Nephron progenitor cell (in vitro differentiated cells): ENCODE data around the gene TTBK2.

Source experiments
- DNase-seq: peaks from one replicate; pipeline ENCODE4 v3.0.0; 2021
- H3K27ac Mint-ChIP-seq: 2 replicates; pipeline ENCODE4 v1.8.0; 2021; ENCODE audit warnings: mild to moderate bottlenecking, moderate library complexity, mixed read lengths
- H3K27me3 Mint-ChIP-seq: 2 replicates; pipeline ENCODE4 v1.8.0; 2021; ENCODE audit warnings: mild to moderate bottlenecking, low read depth, mixed read lengths; ENCODE audit not compliant: poor library complexity
- H3K36me3 Mint-ChIP-seq: 2 replicates; pipeline ENCODE4 v1.8.0; 2021; ENCODE audit warnings: low read depth, mixed read lengths
- H3K4me1 Mint-ChIP-seq: 2 replicates; pipeline ENCODE4 v1.8.0; 2021; ENCODE audit warnings: mixed read lengths
- H3K4me3 Mint-ChIP-seq: 2 replicates; pipeline ENCODE4 v1.8.0; 2021; ENCODE audit warnings: mild to moderate bottlenecking, moderate library complexity, mixed read lengths
- H3K9me3 Mint-ChIP-seq: 2 replicates; pipeline ENCODE4 v1.8.0; 2021; ENCODE audit warnings: mild to moderate bottlenecking, moderate library complexity, mixed read lengths
- CTCF ChIP-seq: fragments of 200-600 bp; sonication (generic); IDR thresholded peaks from 2 replicates; pipeline ENCODE4 v1.5.0; 2021; ENCODE audit warnings: antibody characterized with exemption

The TTBK2 gene

GRCh38 chr15:42693942-42694341 lies 226.6 kb downstream of the TTBK2 start:
- Mint-ChIP-seq H3K9me3 (peaks cover under 1% of the 10 kb centered on the region), H3K36me3 (peaks cover 24% of the 10 kb centered on the region), H3K27me3 (peaks cover 6% of the 10 kb centered on the region), H3K27ac (no peak overlapping the region), H3K4me3 (no peak overlapping the region), H3K4me1 (peaks cover 5% of the 10 kb centered on the region)
- DNase-seq = no peak
- no peak for TF ChIP-seq CTCF

- H3K27me3 Mint-ChIP-seq = peaks cover 5% of the 10 kb centered on the region
These were observed 227.1 kb downstream of the TTBK2 start for GRCh38 chr15:42693496-42693895.

GRCh38 chr15:42692997-42693396 lies 227.6 kb downstream of the TTBK2 start:
- no peak overlapping the region for H3K4me3 Mint-ChIP-seq
- TF ChIP-seq CTCF = no peak

More at GRCh38 chr15:42693496-42693895, 227.1 kb downstream of the TTBK2 start:
- Mint-ChIP-seq H3K27ac (no peak overlapping the region), H3K4me1 (peaks cover 5% of the 10 kb centered on the region), H3K4me3 (no peak overlapping the region), H3K9me3 (no peaks in the 10 kb centered on the region), H3K36me3 (peaks cover 21% of the 10 kb centered on the region)
- TF ChIP-seq CTCF = no peak
- no peak for DNase-seq

GRCh38 chr15:42692536-42692935 lies 228.0 kb downstream of the TTBK2 start:
- H3K36me3 Mint-ChIP-seq = peaks cover 16% of the 10 kb centered on the region
- H3K4me3 Mint-ChIP-seq = no peak overlapping the region
- H3K4me1 Mint-ChIP-seq = peaks cover 5% of the 10 kb centered on the region
- no peaks in the 10 kb centered on the region for H3K9me3 Mint-ChIP-seq
- H3K27ac Mint-ChIP-seq = no peak overlapping the region
- no peak for DNase-seq
- H3K27me3 Mint-ChIP-seq = peaks cover 2% of the 10 kb centered on the region
- TF ChIP-seq CTCF = no peak

More at GRCh38 chr15:42692997-42693396, 227.6 kb downstream of the TTBK2 start:
- peaks cover 5% of the 10 kb centered on the region for H3K4me1 Mint-ChIP-seq
- peaks cover 2% of the 10 kb centered on the region for H3K27me3 Mint-ChIP-seq
- no peak overlapping the region for H3K27ac Mint-ChIP-seq
- no peaks in the 10 kb centered on the region for H3K9me3 Mint-ChIP-seq
- DNase-seq = no peak
- peaks cover 16% of the 10 kb centered on the region for H3K36me3 Mint-ChIP-seq

GRCh38 chr15:42691770-42692169 lies 228.8 kb downstream of the TTBK2 start:
- no peak overlapping the region for H3K4me3 Mint-ChIP-seq

More at GRCh38 chr15:42691770-42692169, 228.8 kb downstream of the TTBK2 start:
- no peak overlapping the region for H3K27ac Mint-ChIP-seq
- H3K27me3 Mint-ChIP-seq = peaks cover 2% of the 10 kb centered on the region
- no peaks in the 10 kb centered on the region for H3K9me3 Mint-ChIP-seq
- TF ChIP-seq CTCF = no peak
- no peak for DNase-seq
- H3K4me1 Mint-ChIP-seq = peaks cover 5% of the 10 kb centered on the region
- H3K36me3 Mint-ChIP-seq = peaks cover 23% of the 10 kb centered on the region
